ENCODE data around the gene MIEN1. TPM values are rescaled to one million over a fixed set of nuclear protein-coding genes. Genes with fewer than 3 reads are reported as not detected.
"Not testable (repeated sequence)": the region's sequence is repeated elsewhere in the genome, so short reads cannot be mapped to it uniquely, and the experiment has no call there.

MIEN1 gene
- polyA plus RNA-seq, 1 experiment = 78.9 TPM

GRCh38 chr17:39752241-39752881 lies 22.0 kb upstream of the MIEN1 start:
- Histone ChIP-seq H3K4me3 (ENCODE audit: low read depth, low read length) (no peak overlapping the region), H3K36me3 (ENCODE audit: control insufficient read depth, insufficient read depth, low read length) (no peaks in the 10 kb centered on the region), H3K27me3 (ENCODE audit: control insufficient read depth, insufficient read depth, low read length) (no peaks in the 10 kb centered on the region; the same call in 1 of the 2 replicates)
- ChIA-PET CTCF (interaction anchor here (0.6 to 7.6 kb wide), 5 partner anchors 8 to 349 kb away, joined by 3 to 56 read pairs (median 5); partner anchors contain the start of gene MIEN1), POLR2A (no interaction called here)
- no peak for DNase-seq (ENCODE audit: low read depth)
- TF ChIP-seq, protein P1, sequence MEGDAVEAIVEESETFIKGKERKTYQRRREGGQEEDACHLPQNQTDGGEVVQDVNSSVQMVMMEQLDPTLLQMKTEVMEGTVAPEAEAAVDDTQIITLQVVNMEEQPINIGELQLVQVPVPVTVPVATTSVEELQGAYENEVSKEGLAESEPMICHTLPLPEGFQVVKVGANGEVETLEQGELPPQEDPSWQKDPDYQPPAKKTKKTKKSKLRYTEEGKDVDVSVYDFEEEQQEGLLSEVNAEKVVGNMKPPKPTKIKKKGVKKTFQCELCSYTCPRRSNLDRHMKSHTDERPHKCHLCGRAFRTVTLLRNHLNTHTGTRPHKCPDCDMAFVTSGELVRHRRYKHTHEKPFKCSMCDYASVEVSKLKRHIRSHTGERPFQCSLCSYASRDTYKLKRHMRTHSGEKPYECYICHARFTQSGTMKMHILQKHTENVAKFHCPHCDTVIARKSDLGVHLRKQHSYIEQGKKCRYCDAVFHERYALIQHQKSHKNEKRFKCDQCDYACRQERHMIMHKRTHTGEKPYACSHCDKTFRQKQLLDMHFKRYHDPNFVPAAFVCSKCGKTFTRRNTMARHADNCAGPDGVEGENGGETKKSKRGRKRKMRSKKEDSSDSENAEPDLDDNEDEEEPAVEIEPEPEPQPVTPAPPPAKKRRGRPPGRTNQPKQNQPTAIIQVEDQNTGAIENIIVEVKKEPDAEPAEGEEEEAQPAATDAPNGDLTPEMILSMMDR (IDR thresholded peaks at IDR 0.05; ENCODE audit: insufficient read depth, low read depth, low read length) = no peak

DNA sequence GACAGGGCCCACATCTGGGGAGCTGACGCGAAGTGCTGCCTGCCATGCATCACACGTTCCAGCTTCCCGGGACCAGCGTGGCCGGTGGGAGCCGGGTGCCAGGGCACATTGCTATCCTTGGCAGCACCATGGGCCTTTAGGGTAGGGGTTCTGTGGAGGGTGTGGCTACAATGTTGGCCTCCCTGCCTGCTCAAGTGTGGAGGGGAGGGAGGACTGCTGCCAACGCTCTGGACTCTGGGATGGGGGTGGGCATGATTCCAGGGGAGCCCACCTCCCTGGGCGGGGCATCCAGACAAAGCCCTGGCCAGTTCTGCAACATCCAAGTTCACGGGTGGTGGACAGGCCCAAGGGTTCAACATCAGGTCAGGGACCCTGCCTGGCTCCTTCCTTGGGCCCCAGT lies 21.3 kb upstream of the MIEN1 start:
- Histone ChIP-seq H3K36me3 (ENCODE audit: control insufficient read depth, insufficient read depth, low read length) (no peaks in the 10 kb centered on the region), H3K4me3 (ENCODE audit: low read depth, low read length) (no peak overlapping the region), H3K27me3 (ENCODE audit: control insufficient read depth, insufficient read depth, low read length) (no peaks in the 10 kb centered on the region)
- TF ChIP-seq, protein P1 (IDR thresholded peaks at IDR 0.05; ENCODE audit: insufficient read depth, low read depth, low read length) = no peak
- DNase-seq (ENCODE audit: low read depth) = no peak
- ChIA-PET POLR2A (no interaction called here), CTCF (interaction anchor here (2.1 to 7.6 kb wide), 2 partner anchors 22 to 130 kb away, joined by 9 to 56 read pairs; partner anchors contain the start of gene MIEN1)

- CTCF ChIA-PET = interaction anchor here (7.6 kb wide), 1 partner anchor 129 kb away, joined by 56 read pairs; no protein-coding TSS in a partner anchor
- DNase-seq (ENCODE audit: low read depth) = no peak
- H3K4me3 ChIP-seq (ENCODE audit: low read depth, low read length) = no peak overlapping the region
- POLR2A ChIA-PET = no interaction called here
- no peaks in the 10 kb centered on the region for H3K27me3 ChIP-seq (ENCODE audit: control insufficient read depth, insufficient read depth, low read length)
- TF ChIP-seq, protein P1 (IDR thresholded peaks at IDR 0.05; ENCODE audit: insufficient read depth, low read depth, low read length) = no peak
- H3K36me3 ChIP-seq (ENCODE audit: control insufficient read depth, insufficient read depth, low read length) = no peaks in the 10 kb centered on the region
Observed at GRCh38 chr17:39751016-39751543, 20.7 kb upstream of the MIEN1 start.

- ChIA-PET POLR2A (no interaction called here), CTCF (interaction anchor here (7.6 kb wide), 1 partner anchor 128 kb away, joined by 56 read pairs; no protein-coding TSS in a partner anchor)
- DNase-seq (ENCODE audit: low read depth) = no peak
- TF ChIP-seq, protein P1 (IDR thresholded peaks at IDR 0.05; ENCODE audit: insufficient read depth, low read depth, low read length) = no peak
- Histone ChIP-seq H3K36me3 (ENCODE audit: control insufficient read depth, insufficient read depth, low read length) (no peaks in the 10 kb centered on the region), H3K4me3 (ENCODE audit: low read depth, low read length) (no peak overlapping the region), H3K27me3 (ENCODE audit: control insufficient read depth, insufficient read depth, low read length) (no peaks in the 10 kb centered on the region)
Observed at GRCh38 chr17:39750131-39751015, 20.0 kb upstream of the MIEN1 start.

DNA sequence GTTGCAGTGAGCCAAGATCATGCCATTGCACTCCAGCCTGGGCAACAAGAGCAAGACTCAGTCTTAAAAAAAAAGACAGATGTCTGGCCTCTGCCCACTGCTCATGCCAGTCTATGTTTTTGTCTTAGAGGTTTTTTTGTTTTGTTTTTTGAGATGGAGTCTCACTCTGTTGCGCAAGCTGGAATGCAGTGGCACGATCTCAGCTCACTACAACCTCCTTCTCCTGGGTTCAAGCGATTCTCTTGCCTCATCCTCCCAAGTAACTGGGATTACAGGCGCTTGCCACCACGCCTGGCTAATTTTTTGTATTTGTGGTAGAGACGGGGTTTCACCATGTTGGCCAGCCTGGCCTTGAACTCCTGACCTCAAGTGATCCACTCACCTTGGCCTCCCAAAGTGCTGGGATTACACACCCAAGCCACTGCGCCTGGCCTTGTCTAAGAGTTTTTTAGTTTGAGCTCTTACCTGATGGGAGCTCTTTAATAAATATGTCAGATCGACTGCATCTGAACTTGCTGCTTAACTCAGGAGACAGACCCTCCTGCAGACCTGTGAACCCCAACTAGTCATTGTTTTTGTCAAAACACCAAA lies 18.2 kb upstream of the MIEN1 start:
- H3K27me3 ChIP-seq (ENCODE audit: control insufficient read depth, insufficient read depth, low read length); DNase-seq (ENCODE audit: low read depth); H3K4me3 ChIP-seq (ENCODE audit: low read depth, low read length); H3K36me3 ChIP-seq (ENCODE audit: control insufficient read depth, insufficient read depth, low read length); POLR2A ChIA-PET: not testable (repeated sequence)
- CTCF ChIA-PET = interaction anchor here (7.6 kb wide), 1 partner anchor 127 kb away, joined by 56 read pairs; no protein-coding TSS in a partner anchor
